H1 (cell line): ENCODE measurements around the gene PCDHB14. TPM values are rescaled to one million over a fixed set of nuclear protein-coding genes. Genes with fewer than 3 reads are reported as not detected.

Experiments used
- CHD2 ChIP-seq: IDR thresholded peaks from 2 replicates; pipeline ENCODE4 v1.6.1; 2012; ENCODE audit warnings: low read length, improper control_type of control experiment
- GABPA ChIP-seq: IDR thresholded peaks from 2 replicates; pipeline ENCODE4 v1.6.1; 2011; ENCODE audit warnings: mild to moderate bottlenecking, low read length, moderate library complexity, borderline replicate concordance; ENCODE audit not compliant: insufficient read depth
- POU5F1 ChIP-seq: IDR thresholded peaks from 2 replicates; pipeline ENCODE4 v1.6.1; 2011; ENCODE audit warnings: low read depth, mild to moderate bottlenecking, low read length, moderate library complexity
- polyA plus RNA-seq, 7 experiments: library from polyadenylated mRNA; depleted of rRNA in 3 of 7; stranded (reverse) in 5 of 7; unstranded in 2 of 7; fragments of >200 nt in 5 of 7; fragments of 200-250 nt in 2 of 7; gene quantifications; 1 replicate in 5 of 7; 2 replicates in 1 of 7; 4 replicates in 1 of 7; pipeline versions ENCODE4 v1.2.1 to v1.2.3, GENCODE V29; 2011 to 2013; ENCODE audit warnings: missing spikeins in 2 of 7, mixed read lengths in 2 of 7
- total RNA-seq: library from RNA; stranded (reverse); fragmentation: NEBNext Ultra II Directional; extraction: Animal tissue kit (Norgen Biotek cat#: 25700); gene quantifications from 2 replicates; pipeline ENCODE4 v1.2.1, GENCODE V29; 2021

The PCDHB14 gene
- total and polyA plus RNA-seq, 2 of the 8 experiments (the other 6 are each of a cell fraction or from before 2014, with no cell fraction given) = 2.7 TPM

DNA sequence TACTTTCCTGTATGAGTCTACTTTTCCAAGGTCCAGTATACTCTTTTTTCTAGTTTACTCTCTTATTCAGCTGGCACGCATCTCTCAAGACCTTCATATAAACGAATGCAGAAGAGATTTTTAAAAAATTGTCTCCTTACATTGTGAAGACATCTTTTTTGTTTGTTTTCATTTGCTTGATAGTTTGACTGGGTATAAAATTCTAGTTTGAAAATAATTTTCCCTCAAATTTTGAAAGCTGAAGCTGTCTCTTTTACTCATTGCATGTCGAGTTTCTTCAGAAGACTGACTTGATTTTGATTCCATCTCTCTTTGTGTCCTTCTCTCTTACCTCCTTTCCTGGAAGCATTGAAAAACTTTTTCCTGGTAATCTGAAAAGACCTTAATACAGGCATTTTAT is 26.8 kb upstream of the PCDHB14 start (continued):
- no peak for TF ChIP-seq GABPA
- TF ChIP-seq POU5F1 = no peak
- no peak for TF ChIP-seq CHD2
